CD4-positive, alpha-beta T cell treated with Interleukin-15 for 4 hours (primary cell): ENCODE measurements around the gene HNRNPA3.
"Not testable (repeated sequence)": the region's sequence is repeated elsewhere in the genome, so short reads cannot be mapped to it uniquely, and the experiment has no call there.

Experiments used
- DNase-seq: peaks from one replicate; pipeline ENCODE4 v3.0.0-alpha.2; 2020; ENCODE audit warnings: low spot score

The HNRNPA3 gene

DNA sequence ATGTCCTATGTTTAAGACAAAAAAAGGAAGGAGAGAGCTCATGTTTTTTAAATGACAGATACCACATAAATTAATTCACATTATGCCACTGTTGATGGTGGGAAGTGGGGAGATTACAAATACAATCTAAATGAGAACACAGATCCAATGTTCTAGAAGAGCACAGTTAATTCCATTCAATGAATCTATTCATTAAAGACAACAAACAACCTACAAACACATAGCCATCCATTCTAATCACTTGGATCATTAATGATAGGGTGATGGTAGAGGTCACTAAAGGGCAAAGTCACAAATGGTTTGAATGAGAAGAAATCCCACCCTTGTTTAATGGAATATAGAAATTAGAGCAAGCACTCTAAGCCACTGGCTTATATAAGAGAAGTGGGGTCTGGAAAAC lies 21.7 kb downstream of the HNRNPA3 start:
- DNase-seq: no peak

DNA sequence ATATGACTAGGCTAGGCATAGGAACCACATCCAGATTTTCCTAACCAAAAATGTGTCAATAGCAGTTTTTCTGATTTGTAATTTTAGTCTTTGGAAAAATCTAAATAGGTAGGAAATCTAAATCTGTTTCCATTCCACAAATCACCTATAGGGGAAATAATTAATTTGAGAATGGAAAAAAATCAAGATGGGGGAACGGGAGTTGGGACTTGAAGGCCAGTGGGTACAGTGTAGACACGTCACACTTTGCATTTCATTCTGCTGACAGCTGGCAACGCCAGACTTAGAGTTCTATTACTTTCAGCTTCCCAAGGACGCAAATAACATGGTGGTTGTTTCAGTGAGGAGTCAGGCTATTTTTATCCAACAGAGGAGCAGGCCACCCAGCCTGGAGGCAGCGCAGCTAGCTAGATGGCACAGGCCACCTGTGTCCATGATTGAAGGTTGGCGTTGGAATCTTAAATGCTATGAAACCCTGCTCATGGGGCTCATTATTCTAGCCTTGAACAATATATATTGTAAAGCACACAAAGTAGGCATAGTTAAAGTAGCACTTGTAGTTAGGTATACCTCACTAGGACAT lies 23.4 kb downstream of the HNRNPA3 start:
- no peak for DNase-seq

DNA sequence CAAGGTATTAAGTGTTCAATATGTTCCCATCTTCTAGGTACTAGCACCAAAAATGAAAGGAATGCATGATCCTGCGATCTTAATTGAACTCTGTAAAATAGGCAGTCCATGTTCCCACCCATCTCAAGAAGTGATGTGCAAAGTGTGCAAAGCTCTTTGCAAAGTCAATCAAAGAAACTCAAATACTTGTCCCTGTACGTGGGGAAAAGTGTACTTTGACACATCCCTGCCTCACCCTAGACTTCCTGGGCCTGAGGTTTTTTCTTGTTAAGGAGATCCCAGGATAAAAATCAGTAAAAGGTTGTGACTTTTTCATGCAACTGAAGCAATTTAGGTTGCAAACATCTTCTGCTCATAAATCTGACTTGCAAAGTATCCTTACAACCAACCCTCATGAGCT lies 25.3 kb downstream of the HNRNPA3 start:
- DNase-seq: no peak

DNA sequence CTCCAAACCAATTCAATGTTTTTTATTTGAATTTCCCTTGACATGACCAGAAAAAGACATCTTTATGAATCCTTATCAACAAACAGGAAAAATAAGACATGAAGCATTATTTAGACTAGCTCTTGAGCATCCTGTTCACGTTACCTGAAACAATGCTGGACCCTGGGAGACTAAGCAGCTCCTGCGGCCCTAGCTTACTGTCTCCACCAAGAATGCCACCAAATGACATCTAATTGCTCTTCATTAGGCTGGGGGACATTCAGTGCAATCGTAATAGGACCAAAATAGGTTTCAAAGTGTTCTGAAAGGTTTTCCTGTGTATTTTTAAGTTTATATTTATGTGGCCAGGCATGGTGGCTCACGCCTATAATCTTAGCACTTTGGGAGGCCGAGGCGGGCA lies 26.5 kb downstream of the HNRNPA3 start:
- no peak for DNase-seq

DNA sequence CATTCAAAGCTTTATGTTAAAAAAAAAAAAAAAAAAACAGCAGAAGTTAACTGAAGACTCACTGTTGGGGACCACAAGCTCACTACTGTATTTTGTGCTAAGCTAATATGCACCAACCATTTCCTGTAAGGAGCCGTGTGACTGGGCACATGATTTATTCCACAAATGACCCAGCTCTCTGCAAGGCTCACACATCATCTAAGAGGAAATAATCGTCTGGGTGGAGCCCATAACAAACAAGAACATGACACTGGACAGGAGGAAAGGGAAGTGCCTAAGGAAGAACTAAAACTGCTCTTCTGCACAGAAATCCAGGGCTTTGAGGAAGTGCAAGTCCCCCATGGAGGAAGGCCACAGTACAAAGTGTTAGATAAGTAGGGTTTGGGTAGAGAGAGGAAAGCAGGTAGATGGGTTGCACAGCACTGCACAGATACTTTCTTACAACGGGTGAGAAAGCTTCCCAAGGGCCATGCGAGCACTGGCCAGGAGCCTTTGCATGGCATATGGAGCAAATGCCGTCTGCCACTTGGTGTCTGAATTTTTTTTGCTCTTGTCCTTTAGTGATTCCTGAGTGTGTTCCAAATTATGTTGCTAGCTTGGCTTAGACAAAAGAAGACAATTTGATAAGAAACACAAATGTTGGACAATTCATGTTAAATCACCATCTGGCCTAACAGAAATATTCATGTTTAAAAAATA lies 27.5 kb downstream of the HNRNPA3 start:
- DNase-seq: peak; percentile 61

- DNase-seq: no peak
These were observed 29.1 kb downstream of the HNRNPA3 start for GRCh38 chr2:177241711-177242120.

DNA sequence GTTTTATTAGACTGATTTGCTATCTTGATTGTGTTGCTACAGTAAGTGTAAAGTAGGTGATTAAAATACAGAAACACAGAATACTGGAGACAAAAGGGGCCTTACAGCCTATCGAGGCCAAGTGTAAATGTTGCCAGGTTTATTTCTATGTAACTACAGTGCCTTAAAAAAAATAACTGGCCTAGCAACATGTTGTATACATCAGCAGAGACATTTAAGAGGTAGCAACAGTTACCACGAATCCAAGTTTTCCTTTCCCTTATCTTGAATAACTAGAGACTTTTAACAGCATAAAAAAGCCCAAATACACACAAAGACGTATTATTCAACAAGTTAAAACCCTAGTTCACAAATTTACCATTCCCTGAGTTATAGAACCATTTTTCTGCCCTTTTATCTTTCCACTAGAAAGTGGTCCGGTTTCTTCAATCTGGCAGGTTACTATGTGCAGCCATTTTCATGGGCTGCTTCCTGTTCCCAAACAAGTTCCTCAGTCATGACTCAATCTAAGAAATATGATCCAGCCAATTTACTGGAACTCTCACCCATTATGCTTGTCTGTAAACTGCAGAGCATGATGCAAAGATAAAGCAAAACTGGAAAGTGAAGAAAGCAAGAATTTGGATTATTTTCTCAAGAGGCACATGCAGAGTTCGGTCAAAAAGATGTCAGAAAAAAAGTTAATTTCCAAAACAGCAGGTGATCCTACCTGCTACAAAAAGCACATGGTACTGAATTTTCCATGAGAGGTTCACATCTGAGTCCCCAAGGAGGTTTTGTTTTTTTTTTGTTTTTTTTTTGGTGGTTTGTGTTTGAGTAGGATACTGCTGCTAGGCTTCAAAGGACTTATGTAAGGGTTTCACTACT lies 29.8 kb downstream of the HNRNPA3 start:
- no peak for DNase-seq

GRCh38 chr2:177243073-177243472 lies 30.5 kb downstream of the HNRNPA3 start:
- no peak for DNase-seq

- DNase-seq: no peak
These were observed 30.9 kb downstream of the HNRNPA3 start for GRCh38 chr2:177243476-177243875.

DNA sequence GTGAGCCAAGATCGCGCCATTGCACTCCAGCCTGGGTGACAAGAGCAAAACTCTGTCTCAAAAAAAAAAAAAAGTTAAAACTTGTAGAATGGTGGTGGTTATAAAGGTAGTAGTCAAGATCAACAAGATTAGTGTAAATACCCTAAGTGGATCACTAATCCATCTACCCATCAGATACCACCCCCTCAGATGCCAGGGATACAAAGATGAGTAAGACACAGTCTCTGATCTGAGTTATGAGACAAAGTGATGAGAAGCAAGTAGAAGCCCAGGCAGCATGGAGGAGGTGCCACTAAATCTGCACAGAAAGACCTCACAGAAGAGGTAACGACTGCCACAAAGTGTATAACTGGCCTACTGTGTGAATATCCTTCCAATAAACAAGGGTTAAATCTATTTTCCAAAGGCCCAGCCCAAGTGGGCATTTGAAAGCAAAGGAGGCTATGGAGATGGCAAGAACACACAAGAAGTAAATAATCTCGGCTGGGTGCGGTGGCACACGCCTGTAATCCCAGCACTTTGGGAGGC lies 31.7 kb downstream of the HNRNPA3 start:
- no peak for DNase-seq

DNA sequence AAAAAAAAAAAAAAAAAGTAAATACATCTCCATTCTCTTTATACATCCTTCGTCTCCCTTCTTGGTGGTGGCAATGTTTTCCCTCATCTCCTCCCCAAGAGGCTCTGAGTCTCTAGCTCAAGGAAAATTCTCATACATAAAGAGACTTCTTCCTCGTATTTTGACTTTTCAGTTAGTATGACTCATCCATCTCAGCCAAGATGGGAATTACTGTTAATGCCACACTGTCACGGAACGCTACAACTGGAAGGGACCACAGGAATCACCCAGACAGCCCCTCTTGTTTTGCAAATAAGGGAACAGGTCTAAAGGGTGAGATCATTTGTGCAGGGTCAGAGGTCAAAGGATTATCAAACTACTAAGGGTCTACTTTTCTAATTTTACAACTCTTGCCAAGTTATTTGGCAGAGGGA lies 32.4 kb downstream of the HNRNPA3 start:
- DNase-seq: no peak

DNA sequence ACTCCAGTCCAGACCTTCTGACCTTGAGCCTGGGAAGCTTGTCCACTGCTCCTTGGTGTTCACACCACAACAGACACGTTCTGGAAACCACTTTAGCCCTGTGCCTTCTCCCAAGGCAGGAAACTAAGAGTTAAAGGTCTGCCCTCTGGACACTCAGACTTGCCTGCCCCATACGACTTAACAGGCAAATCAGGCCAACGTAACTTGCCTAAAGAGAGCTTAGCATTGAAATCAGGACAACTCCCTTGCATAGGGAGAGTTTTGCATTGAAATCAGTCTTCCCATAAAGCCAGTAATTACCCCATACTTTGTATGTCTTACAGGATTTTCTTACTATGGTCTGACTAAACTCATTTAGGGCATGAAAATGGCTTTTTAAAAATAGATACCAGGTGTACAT lies 33.4 kb downstream of the HNRNPA3 start:
- DNase-seq: no peak

- DNase-seq: not testable (repeated sequence)
These were observed 34.0 kb downstream of the HNRNPA3 start for GRCh38 chr2:177246523-177247030.

DNA sequence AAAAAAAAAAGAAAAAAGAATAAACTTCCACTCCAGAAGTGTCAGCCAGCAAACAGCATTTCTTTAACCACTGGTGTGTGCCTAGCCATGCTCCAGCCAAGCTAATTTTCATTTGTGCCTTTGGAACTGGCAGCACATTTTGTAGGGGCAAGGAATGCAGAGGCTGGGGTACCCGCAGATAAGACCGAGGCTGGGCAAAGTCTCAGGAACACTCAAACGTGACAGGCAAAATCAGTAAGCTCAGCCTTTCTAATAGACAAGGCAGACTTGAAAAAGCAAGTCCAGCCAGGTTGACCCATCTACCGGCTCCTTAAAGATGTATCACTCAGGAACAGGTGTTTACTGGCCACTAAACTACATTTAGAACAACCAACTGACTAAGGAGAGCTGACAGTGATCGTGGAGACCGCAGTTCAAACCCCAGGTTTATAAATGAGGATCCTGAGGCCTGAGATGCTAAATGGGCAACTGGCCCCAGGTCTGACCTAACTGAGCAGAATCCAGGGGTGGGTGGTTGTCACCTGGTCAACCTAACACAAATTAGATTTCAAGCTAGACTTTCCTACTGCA lies 35.2 kb downstream of the HNRNPA3 start:
- DNase-seq: no peak

DNA sequence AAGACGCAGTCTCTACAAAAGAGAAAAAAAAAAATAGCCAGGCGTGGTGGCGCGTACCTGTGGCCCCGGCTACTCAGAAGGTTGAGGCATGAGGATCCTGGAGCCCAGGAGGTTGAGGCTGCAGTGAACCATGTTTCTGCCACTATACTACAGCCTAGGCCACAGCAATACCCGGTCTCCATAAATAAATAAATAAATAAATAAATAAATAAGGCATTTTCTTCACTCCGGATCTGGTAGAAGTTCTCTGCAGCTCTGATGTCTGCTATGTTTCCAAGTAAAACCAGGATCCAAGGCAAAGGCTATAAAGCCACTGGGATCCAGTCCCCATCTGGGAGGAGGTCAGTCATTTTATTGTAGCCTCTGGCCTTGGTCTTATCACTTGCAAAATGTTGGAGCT lies 36.4 kb downstream of the HNRNPA3 start:
- no peak for DNase-seq

GRCh38 chr2:177250461-177250860 lies 37.9 kb downstream of the HNRNPA3 start:
- DNase-seq: no peak

DNA sequence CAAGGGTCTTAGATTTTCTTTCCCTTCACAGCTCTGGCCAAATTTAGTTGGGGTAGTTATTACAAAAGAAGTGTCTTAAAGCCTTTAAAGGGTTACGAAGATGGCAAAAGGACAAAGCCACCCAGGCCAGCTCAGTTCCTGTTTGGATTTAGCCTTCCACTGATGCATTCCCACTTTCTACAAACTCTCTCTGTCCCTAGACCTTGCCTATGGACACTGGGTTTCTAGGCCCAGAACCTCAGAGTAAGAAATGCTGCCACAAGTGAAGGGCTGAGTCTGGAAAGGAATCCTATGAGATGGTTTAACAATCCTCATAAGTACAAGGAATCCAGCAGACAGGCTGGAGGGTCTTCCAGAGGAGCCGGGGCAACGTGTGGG lies 38.6 kb downstream of the HNRNPA3 start:
- no peak for DNase-seq

DNA sequence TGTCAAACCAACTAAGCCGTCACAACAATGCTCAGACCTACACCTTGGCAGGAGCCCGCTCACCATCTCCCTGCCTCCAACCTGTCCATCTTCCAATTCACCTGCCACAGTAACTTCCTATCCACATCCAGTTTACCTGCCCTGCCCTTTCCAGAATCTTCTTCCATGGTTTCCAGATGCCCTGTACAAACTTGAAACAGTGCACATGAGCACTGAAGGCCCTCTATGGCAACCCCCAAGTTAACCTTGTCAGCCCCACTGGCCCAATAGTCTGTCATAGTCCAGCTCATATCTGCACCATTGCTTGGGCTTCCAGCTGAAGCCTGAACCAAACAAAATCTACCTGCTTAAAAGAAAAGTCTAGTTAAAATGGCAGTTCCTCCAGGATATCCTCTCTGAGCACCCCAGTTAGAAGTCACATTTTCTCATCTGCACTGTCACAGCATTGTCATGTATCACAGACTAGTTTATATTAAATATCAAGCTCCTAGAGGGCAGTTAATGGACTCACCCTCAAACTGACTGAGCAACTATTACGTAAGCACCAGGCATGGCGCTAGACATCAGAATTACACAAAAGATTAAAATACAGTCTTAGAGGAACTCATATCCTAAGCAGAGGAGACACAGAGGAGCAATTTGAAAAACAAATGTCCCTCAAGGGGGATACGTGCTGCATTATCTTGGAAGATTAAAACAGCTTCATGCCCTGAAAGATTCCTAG lies 40.4 kb downstream of the HNRNPA3 start:
- DNase-seq: no peak

DNA sequence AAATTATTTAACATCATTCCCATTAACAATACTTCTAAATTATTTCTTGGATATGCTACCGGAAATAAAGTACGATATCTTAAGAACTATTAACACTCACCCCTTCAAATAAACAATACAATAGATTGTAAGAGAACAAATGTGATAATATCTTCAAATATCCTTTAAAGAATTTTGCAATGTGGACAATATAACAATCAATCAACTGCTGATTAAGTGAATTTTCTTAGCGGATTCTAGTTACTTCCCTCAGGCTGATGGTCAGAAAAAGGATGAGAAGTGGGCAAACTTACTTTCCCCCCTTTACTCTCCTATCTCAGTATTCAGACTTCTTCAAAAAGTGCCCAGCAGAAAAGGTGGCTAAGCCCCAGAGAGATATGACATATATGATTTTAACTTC lies 41.1 kb downstream of the HNRNPA3 start:
- no peak for DNase-seq

DNA sequence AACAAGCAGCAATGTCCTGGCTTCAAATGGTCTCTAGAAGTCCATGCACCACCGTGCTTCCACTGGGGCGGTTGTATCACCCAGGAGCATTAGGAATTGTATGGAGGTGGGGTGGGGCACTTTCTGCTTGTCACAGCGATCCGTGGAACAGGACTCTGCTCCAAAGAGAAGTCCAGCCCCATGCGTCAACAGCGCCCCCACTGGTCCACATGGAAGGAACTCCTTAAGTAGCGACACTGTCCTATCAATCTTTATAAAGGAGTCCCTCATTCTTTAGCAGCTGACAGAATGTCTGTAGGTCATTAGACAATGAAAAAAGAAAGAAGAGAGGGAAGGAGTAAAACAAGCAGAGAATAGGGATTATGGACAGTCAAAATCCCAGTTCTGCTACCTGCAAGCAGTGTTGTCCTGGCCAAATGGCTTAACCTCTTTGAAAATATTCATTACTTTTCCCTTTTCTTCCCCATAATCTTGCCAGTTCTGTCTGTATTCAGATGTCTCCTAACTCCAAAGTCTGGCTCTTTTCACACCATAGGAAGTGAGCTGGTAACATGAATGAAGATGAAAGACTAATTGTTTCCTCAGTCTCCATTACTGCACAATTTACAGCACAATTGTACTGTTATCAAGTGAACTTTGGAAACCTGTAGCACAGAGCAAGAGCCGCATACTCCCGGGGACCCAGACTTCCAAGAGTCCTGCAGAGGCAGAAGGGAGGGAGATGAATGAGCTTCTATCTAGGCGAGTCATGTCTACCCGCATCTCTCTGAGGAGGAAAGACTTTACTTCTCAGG lies 42.0 kb downstream of the HNRNPA3 start:
- DNase-seq: no peak

DNA sequence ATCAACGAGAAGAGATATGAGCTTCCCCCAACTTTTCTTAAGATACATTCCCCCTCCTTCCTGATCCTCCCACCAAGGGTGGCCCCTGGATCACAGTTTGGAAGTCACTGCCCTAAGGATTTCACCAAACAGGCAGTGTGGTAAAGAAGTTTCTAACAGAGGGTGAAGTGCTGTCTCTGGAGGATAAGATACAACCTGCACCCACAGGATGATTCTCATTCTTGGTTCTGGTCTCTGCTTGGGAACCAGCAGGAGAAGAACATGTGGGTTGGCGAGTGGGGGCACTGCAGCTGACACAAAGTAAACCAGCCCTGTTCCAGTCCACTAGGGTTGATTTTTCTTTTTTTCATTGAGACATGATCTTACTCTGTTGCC lies 42.6 kb downstream of the HNRNPA3 start:
- DNase-seq: no peak
